Panc1 (cell line): Measurements from ENCODE around the gene ZNRF3. TPM values are rescaled to one million over a fixed set of nuclear protein-coding genes. Genes with fewer than 3 reads are reported as not detected.

Experiments
- ATAC-seq: fragments of 200-7000 bp; cut with Tn5 transposase; 2 replicates; pipeline ENCODE4 v1.9.1; 2020; ENCODE audit warnings: mild to moderate bottlenecking, moderate library complexity
- BruUV-seq: library from RNA; stranded (reverse); fragments of 400-500 nt; replicated peaks from 2 replicates; lab custom pipeline; 2021; lab: Mats Ljungman, UMichigan
- CTCF ChIA-PET: fragments of 300-600 bp; sonication (Branson Sonifier 250); formaldehyde crosslinking; loops from one replicate; lab custom pipeline; 2022; ENCODE audit warnings: antibody characterized with exemption; lab: Charles Lee
- POLR2A ChIA-PET: fragments of 300-600 bp; sonication (Branson Sonifier 250); formaldehyde crosslinking; loops from one replicate; lab custom pipeline; 2022; ENCODE audit warnings: antibody characterized with exemption; lab: Charles Lee
- DNase-seq: peaks from one replicate; pipeline ENCODE4 v3.0.0-alpha.2; 2010; ENCODE audit warnings: low read depth, low spot score
- H3K27ac ChIP-seq: 2 replicates; pipeline ENCODE4 v1.5.1; 2011; ENCODE audit warnings: mild to moderate bottlenecking, low read length, inconsistent platforms
- H3K27me3 ChIP-seq: fragments of 200-500 bp; sonication (Bioruptor generic); 2 replicates; pipeline ENCODE4 v1.6.0; 2014; ENCODE audit warnings: low read length, inconsistent platforms; ENCODE audit not compliant: control insufficient read depth, insufficient read depth
- H3K36me3 ChIP-seq: fragments of 200-500 bp; sonication (Bioruptor generic); 2 replicates; pipeline ENCODE4 v1.5.1; 2014; ENCODE audit warnings: inconsistent platforms, mild to moderate bottlenecking, low read length, moderate library complexity; ENCODE audit not compliant: control insufficient read depth, insufficient read depth
- H3K4me1 ChIP-seq: 2 replicates; pipeline ENCODE4 v1.5.1; 2011; ENCODE audit warnings: inconsistent platforms, mild to moderate bottlenecking, low read length, moderate library complexity; ENCODE audit not compliant: control insufficient read depth, insufficient read depth
- H3K4me3 ChIP-seq, 2 experiments: 2 replicates each; pipeline ENCODE4 v1.5.1; 2011 to 2012; ENCODE audit warnings: low read depth in 2 of 2, low read length in 2 of 2, mild to moderate bottlenecking in 2 of 2, inconsistent platforms in 1 of 2, moderate library complexity in 1 of 2
- H3K9me3 ChIP-seq: fragments of 200-500 bp; sonication (Bioruptor generic); 2 replicates; pipeline ENCODE4 v1.5.1; 2014; ENCODE audit warnings: low read depth, mild to moderate bottlenecking, inconsistent platforms, low read length, moderate library complexity; ENCODE audit not compliant: control insufficient read depth, insufficient read depth
- POLR2AphosphoS5 ChIP-seq: IDR thresholded peaks from 2 replicates; pipeline ENCODE4 v1.6.1; 2012; ENCODE audit warnings: mild to moderate bottlenecking, low read depth, low read length, moderate library complexity
- SIN3A ChIP-seq: IDR thresholded peaks from 2 replicates; pipeline ENCODE4 v1.6.1; 2012; ENCODE audit warnings: low read depth, mild to moderate bottlenecking, low read length, moderate library complexity, borderline replicate concordance; ENCODE audit not compliant: insufficient read depth
- TCF7L2 ChIP-seq: IDR thresholded peaks from 2 replicates; pipeline ENCODE4 v1.6.1; 2011; ENCODE audit warnings: mild to moderate bottlenecking, low read depth, low read length, inconsistent platforms
- in situ Hi-C: cut with HindIII; loops from 2 replicates; pipeline ENCODE4 v1.10.0; 2016; ENCODE audit warnings: low sequenced_read_pairs, low pct_unique_long_range_greater_than_20kb
- intact Hi-C: fragments of 100-400 bp; cut with micrococcal nuclease; formaldehyde crosslinking; loops from one replicate; pipeline ENCODE4 v1.10.0; 2022; ENCODE audit not compliant: unreplicated experiment
- total RNA-seq: library from RNA; stranded (reverse); gene quantifications from one replicate; pipeline ENCODE4 v1.2.1, GENCODE V29; 2021; ENCODE audit not compliant: unreplicated experiment
- TF ChIP-seq, protein P1 (sequence below), 2 experiments: IDR thresholded peaks; 2 replicates each; pipeline ENCODE4 v1.6.1; 2011 to 2012; ENCODE audit warnings: low read depth in 2 of 2, control low read depth in 1 of 2, low read length in 1 of 2, mild to moderate bottlenecking in 1 of 2, moderate library complexity in 1 of 2; ENCODE audit not compliant: insufficient read depth in 1 of 2
- TF ChIP-seq, protein P2 (sequence below): fragments of 450-650 bp; IDR thresholded peaks from 2 replicates; pipeline ENCODE4 v1.5.1; 2017; ENCODE audit warnings: mild to moderate bottlenecking

Gene ZNRF3
- total RNA-seq, 1 experiment from 2014 or later = 7.3 TPM

DNA sequence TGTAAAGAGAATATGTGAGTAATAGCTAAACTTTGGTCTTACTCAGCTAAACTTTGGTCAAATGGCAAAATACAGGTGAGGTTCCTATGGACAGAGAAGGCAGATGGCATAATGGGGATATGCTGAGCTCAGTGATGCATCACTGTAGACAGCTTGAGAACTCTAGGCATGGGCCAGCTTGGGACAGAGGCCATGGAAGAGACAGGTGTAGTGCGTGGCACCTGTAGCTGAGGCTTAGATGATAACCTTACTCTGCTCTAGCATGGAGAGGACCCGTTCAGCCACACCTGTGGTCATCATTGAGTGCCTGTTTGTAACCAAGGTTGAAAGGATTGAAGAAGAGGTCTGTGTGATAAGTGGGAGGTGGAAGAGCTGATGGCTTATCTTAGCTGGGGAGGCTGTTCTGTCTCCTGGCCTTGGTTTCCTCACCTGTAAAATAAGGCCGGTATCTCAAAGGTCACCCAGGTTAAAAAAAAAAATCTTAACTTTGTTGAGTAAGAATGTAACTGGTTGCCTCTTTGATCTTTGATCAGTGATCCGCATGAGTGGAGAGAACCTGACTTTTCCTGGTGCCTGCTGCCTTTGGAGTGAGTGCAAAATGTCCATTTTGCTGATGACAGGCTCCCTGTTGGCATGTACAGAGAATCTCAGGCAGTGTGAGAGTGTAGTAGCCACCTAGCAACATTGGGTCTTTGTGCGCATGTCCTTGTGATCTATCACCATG is 48.6 kb downstream of the ZNRF3 start:
- no peaks in the 10 kb centered on the region for H3K27me3 ChIP-seq
- CTCF ChIA-PET = no interaction called here
- no peak overlapping the region for H3K27ac ChIP-seq
- intact Hi-C loops (loop anchor here (2.0 kb wide), 1 partner anchor 19 kb away; no protein-coding TSS in a partner anchor), in situ Hi-C loops (no loop called here)
- ATAC-seq = no peak
- no peaks in the 10 kb centered on the region for H3K36me3 ChIP-seq
- POLR2A ChIA-PET = no interaction called here
- H3K4me1 ChIP-seq = no peaks in the 10 kb centered on the region
- DNase-seq = no peak
- TF ChIP-seq POLR2AphosphoS5 (no peak), TCF7L2 (no peak), SIN3A (no peak)
- TF ChIP-seq, protein P1, sequence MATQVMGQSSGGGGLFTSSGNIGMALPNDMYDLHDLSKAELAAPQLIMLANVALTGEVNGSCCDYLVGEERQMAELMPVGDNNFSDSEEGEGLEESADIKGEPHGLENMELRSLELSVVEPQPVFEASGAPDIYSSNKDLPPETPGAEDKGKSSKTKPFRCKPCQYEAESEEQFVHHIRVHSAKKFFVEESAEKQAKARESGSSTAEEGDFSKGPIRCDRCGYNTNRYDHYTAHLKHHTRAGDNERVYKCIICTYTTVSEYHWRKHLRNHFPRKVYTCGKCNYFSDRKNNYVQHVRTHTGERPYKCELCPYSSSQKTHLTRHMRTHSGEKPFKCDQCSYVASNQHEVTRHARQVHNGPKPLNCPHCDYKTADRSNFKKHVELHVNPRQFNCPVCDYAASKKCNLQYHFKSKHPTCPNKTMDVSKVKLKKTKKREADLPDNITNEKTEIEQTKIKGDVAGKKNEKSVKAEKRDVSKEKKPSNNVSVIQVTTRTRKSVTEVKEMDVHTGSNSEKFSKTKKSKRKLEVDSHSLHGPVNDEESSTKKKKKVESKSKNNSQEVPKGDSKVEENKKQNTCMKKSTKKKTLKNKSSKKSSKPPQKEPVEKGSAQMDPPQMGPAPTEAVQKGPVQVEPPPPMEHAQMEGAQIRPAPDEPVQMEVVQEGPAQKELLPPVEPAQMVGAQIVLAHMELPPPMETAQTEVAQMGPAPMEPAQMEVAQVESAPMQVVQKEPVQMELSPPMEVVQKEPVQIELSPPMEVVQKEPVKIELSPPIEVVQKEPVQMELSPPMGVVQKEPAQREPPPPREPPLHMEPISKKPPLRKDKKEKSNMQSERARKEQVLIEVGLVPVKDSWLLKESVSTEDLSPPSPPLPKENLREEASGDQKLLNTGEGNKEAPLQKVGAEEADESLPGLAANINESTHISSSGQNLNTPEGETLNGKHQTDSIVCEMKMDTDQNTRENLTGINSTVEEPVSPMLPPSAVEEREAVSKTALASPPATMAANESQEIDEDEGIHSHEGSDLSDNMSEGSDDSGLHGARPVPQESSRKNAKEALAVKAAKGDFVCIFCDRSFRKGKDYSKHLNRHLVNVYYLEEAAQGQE (IDR thresholded peaks at IDR 0.05; ENCODE audit: insufficient read depth in 1 of 2, low read depth in 2 of 2, low read length in 1 of 2) = no peak
- TF ChIP-seq, protein P2, sequence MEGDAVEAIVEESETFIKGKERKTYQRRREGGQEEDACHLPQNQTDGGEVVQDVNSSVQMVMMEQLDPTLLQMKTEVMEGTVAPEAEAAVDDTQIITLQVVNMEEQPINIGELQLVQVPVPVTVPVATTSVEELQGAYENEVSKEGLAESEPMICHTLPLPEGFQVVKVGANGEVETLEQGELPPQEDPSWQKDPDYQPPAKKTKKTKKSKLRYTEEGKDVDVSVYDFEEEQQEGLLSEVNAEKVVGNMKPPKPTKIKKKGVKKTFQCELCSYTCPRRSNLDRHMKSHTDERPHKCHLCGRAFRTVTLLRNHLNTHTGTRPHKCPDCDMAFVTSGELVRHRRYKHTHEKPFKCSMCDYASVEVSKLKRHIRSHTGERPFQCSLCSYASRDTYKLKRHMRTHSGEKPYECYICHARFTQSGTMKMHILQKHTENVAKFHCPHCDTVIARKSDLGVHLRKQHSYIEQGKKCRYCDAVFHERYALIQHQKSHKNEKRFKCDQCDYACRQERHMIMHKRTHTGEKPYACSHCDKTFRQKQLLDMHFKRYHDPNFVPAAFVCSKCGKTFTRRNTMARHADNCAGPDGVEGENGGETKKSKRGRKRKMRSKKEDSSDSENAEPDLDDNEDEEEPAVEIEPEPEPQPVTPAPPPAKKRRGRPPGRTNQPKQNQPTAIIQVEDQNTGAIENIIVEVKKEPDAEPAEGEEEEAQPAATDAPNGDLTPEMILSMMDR = no peak
- H3K9me3 ChIP-seq = no peaks in the 10 kb centered on the region
- no TSS peak for BruUV-seq
- no peak overlapping the region for H3K4me3 ChIP-seq

DNA sequence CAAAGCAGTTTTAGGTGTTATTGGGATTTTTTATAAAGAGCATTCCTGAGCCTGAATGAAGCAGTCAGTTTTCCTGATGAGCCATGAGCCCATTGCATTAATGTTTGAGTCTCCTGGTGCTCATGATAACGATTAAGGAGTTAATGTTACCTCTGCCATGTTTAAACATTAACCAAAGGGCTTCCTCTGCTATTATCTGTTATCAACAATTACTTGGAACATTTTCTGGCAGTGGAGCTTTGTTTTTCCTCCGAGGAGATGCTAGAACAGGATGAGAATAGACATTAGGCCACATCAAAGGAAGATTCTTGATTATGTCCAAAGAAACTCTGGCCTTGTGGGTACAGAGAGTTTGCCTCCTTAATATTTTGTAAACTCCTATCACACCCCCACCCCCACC is 49.9 kb downstream of the ZNRF3 start:
- H3K36me3 ChIP-seq = no peaks in the 10 kb centered on the region
- H3K4me3 ChIP-seq = no peak overlapping the region
- no peaks in the 10 kb centered on the region for H3K4me1 ChIP-seq
- TF ChIP-seq, protein P1 (IDR thresholded peaks at IDR 0.05; ENCODE audit: insufficient read depth in 1 of 2, low read depth in 2 of 2, low read length in 1 of 2) = no peak
- no peak for TF ChIP-seq POLR2AphosphoS5
- no peak for TF ChIP-seq SIN3A
- TF ChIP-seq, protein P2 = no peak
- TF ChIP-seq TCF7L2 = no peak
- POLR2A ChIA-PET = no interaction called here
- no peaks in the 10 kb centered on the region for H3K9me3 ChIP-seq
- H3K27ac ChIP-seq = no peak overlapping the region
- CTCF ChIA-PET = no interaction called here
- BruUV-seq = no TSS peak
- intact Hi-C loops (no loop called here), in situ Hi-C loops (no loop called here)
- ATAC-seq (no peak), DNase-seq (no peak)
- H3K27me3 ChIP-seq = no peaks in the 10 kb centered on the region
